Neural progenitor cell (in vitro differentiated cells): ENCODE results near the gene FAM110C. TPM values are rescaled to one million over a fixed set of nuclear protein-coding genes. Genes with fewer than 3 reads are reported as not detected.

Source experiments
- DNase-seq: peaks from one replicate; pipeline ENCODE4 v3.0.0-alpha.2; 2016; ENCODE audit warnings: low spot score
- H2AFZ ChIP-seq: fragments of 200-600 bp; sonication (generic); replicated peaks from 2 replicates; pipeline ENCODE4 v1.6.1; 2016; ENCODE audit warnings: antibody characterized with exemption
- H3F3A ChIP-seq: fragments of 200-600 bp; sonication (generic); 2 replicates; pipeline ENCODE4 v1.6.1; 2016; ENCODE audit warnings: antibody characterized with exemption, low read depth
- H3K27ac ChIP-seq: fragments of 200-600 bp; sonication (generic); 2 replicates; pipeline ENCODE4 v1.5.1; 2016; ENCODE audit warnings: mild to moderate bottlenecking
- H3K27me3 ChIP-seq: fragments of 200-600 bp; sonication (generic); 2 replicates; pipeline ENCODE4 v1.6.1; 2016; ENCODE audit warnings: mild to moderate bottlenecking, moderate library complexity
- H3K36me3 ChIP-seq: fragments of 200-600 bp; sonication (generic); 2 replicates; pipeline ENCODE4 v1.5.1; 2016
- H3K4me1 ChIP-seq: fragments of 200-600 bp; sonication (generic); 2 replicates; pipeline ENCODE4 v1.6.1; 2016; ENCODE audit warnings: mixed run types
- H3K4me2 ChIP-seq: fragments of 200-600 bp; sonication (generic); 2 replicates; pipeline ENCODE4 v1.6.1; 2016
- H3K4me3 ChIP-seq: fragments of 200-600 bp; sonication (generic); 2 replicates; pipeline ENCODE4 v1.5.1; 2016
- H3K79me2 ChIP-seq: fragments of 200-600 bp; sonication (generic); 2 replicates; pipeline ENCODE4 v1.6.1; 2016; ENCODE audit warnings: low read depth
- H3K9ac ChIP-seq: fragments of 200-600 bp; sonication (generic); 2 replicates; pipeline ENCODE4 v1.6.1; 2016
- H3K9me3 ChIP-seq: fragments of 200-600 bp; sonication (generic); 2 replicates; pipeline ENCODE4 v1.5.1; 2016; ENCODE audit warnings: low read depth
- H4K20me1 ChIP-seq: fragments of 200-600 bp; sonication (generic); 2 replicates; pipeline ENCODE4 v1.6.1; 2016; ENCODE audit warnings: low read depth
- H3K27ac Mint-ChIP-seq: 3 replicates; pipeline ENCODE4 v1.8.0; 2021; ENCODE audit warnings: mixed read lengths
- H3K27me3 Mint-ChIP-seq: 2 replicates; pipeline ENCODE4 v1.8.0; 2022; ENCODE audit warnings: low read depth, mild to moderate bottlenecking, inconsistent platforms, moderate library complexity, mixed read lengths; ENCODE audit not compliant: insufficient read depth
- H3K36me3 Mint-ChIP-seq: 3 replicates; pipeline ENCODE4 v1.8.0; 2021; ENCODE audit warnings: mixed read lengths
- H3K4me1 Mint-ChIP-seq: 3 replicates; pipeline ENCODE4 v1.8.0; 2021; ENCODE audit warnings: mixed read lengths
- H3K4me3 Mint-ChIP-seq: 3 replicates; pipeline ENCODE4 v1.8.0; 2021; ENCODE audit warnings: mild to moderate bottlenecking, moderate library complexity, mixed read lengths
- H3K9me3 Mint-ChIP-seq: 3 replicates; pipeline ENCODE4 v1.8.0; 2020; ENCODE audit warnings: mixed read lengths
- CTCF ChIP-seq: fragments of 200-600 bp; sonication (generic); IDR thresholded peaks from 2 replicates; pipeline ENCODE4 v1.5.1; 2017; ENCODE audit warnings: antibody characterized with exemption, mild to moderate bottlenecking
- EZH2 ChIP-seq: fragments of 200-600 bp; sonication (generic); IDR thresholded peaks from 2 replicates; pipeline ENCODE4 v1.6.1; 2017; ENCODE audit warnings: antibody characterized with exemption, mild to moderate bottlenecking, moderate library complexity
- EZH2phosphoT487 ChIP-seq: fragments of 200-600 bp; sonication (generic); IDR thresholded peaks from 2 replicates; pipeline ENCODE4 v1.6.1; 2017; ENCODE audit warnings: antibody characterized with exemption
- total RNA-seq: library from RNA; depleted of rRNA; stranded (reverse); fragments of >200 nt; gene quantifications from 2 replicates; pipeline ENCODE4 v1.2.3, GENCODE V29; 2015; ENCODE audit warnings: low replicate concordance

Gene FAM110C
- total RNA-seq, 1 donor from 2014 or later, result 0.65 TPM

DNA sequence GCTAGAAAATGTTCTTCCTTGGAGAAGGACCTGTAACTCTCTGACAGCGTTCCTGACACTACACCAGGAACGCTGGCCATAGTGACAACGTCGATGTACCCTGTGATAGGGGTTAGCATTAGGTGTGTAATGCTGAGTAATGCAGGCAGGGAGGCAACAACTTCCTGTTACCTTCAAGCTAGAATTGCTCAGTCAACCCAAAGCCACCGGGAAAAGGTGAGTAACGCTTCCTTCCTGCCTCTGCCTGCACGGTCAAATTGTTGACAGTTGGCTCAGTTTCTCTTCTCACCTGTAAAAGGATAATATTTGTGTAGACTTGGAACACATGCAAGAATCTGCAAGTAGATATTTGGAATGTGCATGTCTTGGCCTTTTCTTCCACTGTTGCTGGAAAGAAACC, 12.7 kb downstream of the FAM110C start:
- H3K36me3 Mint-ChIP-seq, result no peaks in the 10 kb centered on the region
- peaks cover 3% of the 10 kb centered on the region for H3K27me3 Mint-ChIP-seq
- Histone ChIP-seq H3F3A (no peaks in the 10 kb centered on the region), H3K27me3 (no peaks in the 10 kb centered on the region), H3K9me3 (no peaks in the 10 kb centered on the region), H3K79me2 (no peaks in the 10 kb centered on the region), H3K4me3 (no peak overlapping the region), H3K4me2 (no peak overlapping the region), H4K20me1 (no peaks in the 10 kb centered on the region), H3K27ac (no peak overlapping the region), H3K4me1 (no peaks in the 10 kb centered on the region), H2AFZ (no peak overlapping the region), H3K9ac (no peak overlapping the region), H3K36me3 (no peaks in the 10 kb centered on the region)
- no peaks in the 10 kb centered on the region for H3K9me3 Mint-ChIP-seq
- no peak overlapping the region for H3K4me3 Mint-ChIP-seq
- TF ChIP-seq EZH2phosphoT487 (no peak), CTCF (no peak), EZH2 (no peak)
- no peak overlapping the region for H3K27ac Mint-ChIP-seq
- DNase-seq, result no peak
- H3K4me1 Mint-ChIP-seq, result no peaks in the 10 kb centered on the region

GRCh38 chr2:32068-32467, 14.2 kb downstream of the FAM110C start:
- H3K36me3 Mint-ChIP-seq, result no peaks in the 10 kb centered on the region
- H3K36me3 ChIP-seq, result no peaks in the 10 kb centered on the region
- H3K27me3 ChIP-seq, result no peaks in the 10 kb centered on the region
- H3K4me2 ChIP-seq, result no peak overlapping the region
- no peak overlapping the region for H3K4me3 Mint-ChIP-seq
- no peaks in the 10 kb centered on the region for H3K79me2 ChIP-seq
- no peaks in the 10 kb centered on the region for H3K4me1 ChIP-seq
- no peak overlapping the region for H3K4me3 ChIP-seq
- H4K20me1 ChIP-seq, result no peaks in the 10 kb centered on the region
- TF ChIP-seq EZH2phosphoT487, result no peak
- no peak for TF ChIP-seq CTCF
- no peak for TF ChIP-seq EZH2
- H3F3A ChIP-seq, result no peaks in the 10 kb centered on the region
- H3K9me3 Mint-ChIP-seq, result no peaks in the 10 kb centered on the region
- no peak overlapping the region for H3K27ac ChIP-seq
- no peak for DNase-seq
- no peak overlapping the region for H2AFZ ChIP-seq
- H3K9me3 ChIP-seq, result no peaks in the 10 kb centered on the region
- no peak overlapping the region for H3K9ac ChIP-seq
- no peak overlapping the region for H3K27ac Mint-ChIP-seq
- H3K27me3 Mint-ChIP-seq, result peaks cover 3% of the 10 kb centered on the region
- no peaks in the 10 kb centered on the region for H3K4me1 Mint-ChIP-seq

DNA sequence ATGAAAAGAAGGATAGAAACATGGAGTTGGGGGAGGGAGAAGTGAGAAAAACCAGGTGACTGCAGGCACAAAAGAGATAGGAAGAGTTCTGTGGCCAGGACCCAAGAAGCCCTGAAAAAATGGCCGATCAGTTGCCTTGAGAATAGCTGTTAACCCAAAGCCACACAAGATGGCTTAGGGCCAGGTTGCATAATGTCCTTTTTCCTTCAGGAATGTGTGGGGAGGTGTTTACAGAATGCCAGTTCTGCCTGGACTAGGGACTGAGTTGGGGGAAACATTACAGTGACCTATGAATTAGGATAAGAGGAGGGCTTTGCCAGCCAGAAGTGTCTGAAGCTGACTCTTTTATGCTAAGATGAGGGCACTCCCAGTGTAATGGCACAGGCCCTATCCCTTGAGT, 17.1 kb downstream of the FAM110C start:
- no peak for TF ChIP-seq EZH2
- no peak for TF ChIP-seq CTCF
- TF ChIP-seq EZH2phosphoT487, result no peak
- Histone ChIP-seq H3K36me3 (no peaks in the 10 kb centered on the region), H3K27ac (no peak overlapping the region), H2AFZ (no peak overlapping the region), H3K4me3 (no peak overlapping the region), H3K9ac (no peak overlapping the region), H3K4me2 (no peak overlapping the region), H4K20me1 (no peaks in the 10 kb centered on the region), H3K27me3 (no peaks in the 10 kb centered on the region), H3F3A (no peaks in the 10 kb centered on the region), H3K79me2 (no peaks in the 10 kb centered on the region), H3K9me3 (no peaks in the 10 kb centered on the region), H3K4me1 (no peaks in the 10 kb centered on the region)
- Mint-ChIP-seq H3K27me3 (peaks cover 3% of the 10 kb centered on the region), H3K4me1 (no peaks in the 10 kb centered on the region), H3K27ac (no peak overlapping the region), H3K9me3 (no peaks in the 10 kb centered on the region), H3K4me3 (no peak overlapping the region), H3K36me3 (no peaks in the 10 kb centered on the region)
- DNase-seq, result no peak
